Breast epithelium (tissue), 4 donors: ENCODE measurements around the gene SMARCA4. TPM values are rescaled to one million over a fixed set of nuclear protein-coding genes. Genes with fewer than 3 reads are reported as not detected.

Source experiments
- DNase-seq, 2 donors: peaks; one replicate each; pipeline ENCODE4 v3.0.0-alpha.2; 2019; ENCODE audit warnings: low spot score in 2 of 2
- H3K27ac ChIP-seq, 2 donors: fragments of 200-600 bp; sonication (generic) in 1 of 2; one replicate each; pipeline ENCODE4 v1.5.1; 2016 to 2019; ENCODE audit warnings: mild to moderate bottlenecking in 1 of 2
- H3K27me3 ChIP-seq, 2 donors: fragments of 200-600 bp; sonication (generic) in 1 of 2; one replicate each; pipeline versions ENCODE4 v1.5.1 to v1.6.0; 2017 to 2019; ENCODE audit warnings: control low read depth in 1 of 2, mild to moderate bottlenecking in 1 of 2
- H3K36me3 ChIP-seq: fragments of 200-600 bp; one replicate; pipeline ENCODE4 v1.5.1; 2019
- H3K4me1 ChIP-seq, 2 donors: fragments of 200-600 bp; sonication (generic); one replicate each; pipeline ENCODE4 v1.5.1; 2016 to 2019; ENCODE audit warnings: control low read depth in 1 of 2
- H3K4me3 ChIP-seq, 3 donors: fragments of 200-600 bp; sonication (generic); 1 replicate in 2 of 3; 2 replicates in 1 of 3; pipeline ENCODE4 v1.5.1; 2016 to 2019; ENCODE audit warnings: mild to moderate bottlenecking in 3 of 3, moderate library complexity in 2 of 3
- H3K9me3 ChIP-seq, 2 donors: fragments of 200-600 bp; sonication (generic) in 1 of 2; one replicate each; pipeline ENCODE4 v1.5.1; 2016 to 2019; ENCODE audit warnings: control low read depth in 1 of 2
- POLR2A ChIP-seq: fragments of 450-650 bp; IDR thresholded peaks from one replicate; pipeline ENCODE4 v1.6.1; 2016; ENCODE audit warnings: antibody characterized with exemption, mild to moderate bottlenecking, moderate library complexity
- POLR2AphosphoS5 ChIP-seq, 3 donors: sonication (generic); formaldehyde crosslinking; IDR thresholded peaks; one replicate each; pipeline ENCODE4 v1.6.1; 2017; ENCODE audit warnings: antibody characterized with exemption in 3 of 3
- intact Hi-C: fragments of 100-400 bp; cut with DNase I; formaldehyde crosslinking; loops from one replicate; pipeline ENCODE4 v1.15.1; 2023; ENCODE audit warnings: low total_unique reads
- total RNA-seq, 3 donors: library from RNA; depleted of rRNA; stranded (reverse); fragments of >200 nt; gene quantifications; one replicate each; pipeline ENCODE4 v1.1.0, GENCODE V29; 2016
- TF ChIP-seq, protein P1 (sequence below), 3 donors: fragments of 450-650 bp; IDR thresholded peaks; one replicate each; pipeline ENCODE4 v1.5.1; 2016 to 2017; ENCODE audit warnings: antibody characterized with exemption in 3 of 3, mild to moderate bottlenecking in 3 of 3, moderate library complexity in 3 of 3

The SMARCA4 gene
- total RNA-seq, 3 donors from 2014 or later: 36.8 to 78.3 (median 72.4) TPM

- TF ChIP-seq POLR2A (no peak), POLR2AphosphoS5 (IDR thresholded peaks at IDR 0.05) (no peak)
- TF ChIP-seq, protein P1, sequence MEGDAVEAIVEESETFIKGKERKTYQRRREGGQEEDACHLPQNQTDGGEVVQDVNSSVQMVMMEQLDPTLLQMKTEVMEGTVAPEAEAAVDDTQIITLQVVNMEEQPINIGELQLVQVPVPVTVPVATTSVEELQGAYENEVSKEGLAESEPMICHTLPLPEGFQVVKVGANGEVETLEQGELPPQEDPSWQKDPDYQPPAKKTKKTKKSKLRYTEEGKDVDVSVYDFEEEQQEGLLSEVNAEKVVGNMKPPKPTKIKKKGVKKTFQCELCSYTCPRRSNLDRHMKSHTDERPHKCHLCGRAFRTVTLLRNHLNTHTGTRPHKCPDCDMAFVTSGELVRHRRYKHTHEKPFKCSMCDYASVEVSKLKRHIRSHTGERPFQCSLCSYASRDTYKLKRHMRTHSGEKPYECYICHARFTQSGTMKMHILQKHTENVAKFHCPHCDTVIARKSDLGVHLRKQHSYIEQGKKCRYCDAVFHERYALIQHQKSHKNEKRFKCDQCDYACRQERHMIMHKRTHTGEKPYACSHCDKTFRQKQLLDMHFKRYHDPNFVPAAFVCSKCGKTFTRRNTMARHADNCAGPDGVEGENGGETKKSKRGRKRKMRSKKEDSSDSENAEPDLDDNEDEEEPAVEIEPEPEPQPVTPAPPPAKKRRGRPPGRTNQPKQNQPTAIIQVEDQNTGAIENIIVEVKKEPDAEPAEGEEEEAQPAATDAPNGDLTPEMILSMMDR (IDR thresholded peaks at IDR 0.05): no peak
- Histone ChIP-seq H3K36me3 (no peaks in the 10 kb centered on the region), H3K4me1 (no peaks in the 10 kb centered on the region), H3K27ac (no peak overlapping the region), H3K9me3 (no peaks in the 10 kb centered on the region), H3K27me3 (no peaks in the 10 kb centered on the region), H3K4me3 (no peak overlapping the region)
- DNase-seq: no peak
- intact Hi-C loops: no loop called here
These were observed 86.0 kb downstream of the SMARCA4 start for GRCh38 chr19:11046605-11047354.

GRCh38 chr19:11047866-11048265, 87.0 kb downstream of the SMARCA4 start:
- Histone ChIP-seq H3K9me3 (no peaks in the 10 kb centered on the region), H3K4me1 (no peaks in the 10 kb centered on the region), H3K4me3 (no peak overlapping the region), H3K27ac (no peak overlapping the region), H3K36me3 (no peaks in the 10 kb centered on the region), H3K27me3 (no peaks in the 10 kb centered on the region)
- TF ChIP-seq POLR2AphosphoS5 (IDR thresholded peaks at IDR 0.05): no peak
- TF ChIP-seq POLR2A: no peak
- TF ChIP-seq, protein P1 (IDR thresholded peaks at IDR 0.05): no peak
- DNase-seq: no peak
- intact Hi-C loops: no loop called here

DNA sequence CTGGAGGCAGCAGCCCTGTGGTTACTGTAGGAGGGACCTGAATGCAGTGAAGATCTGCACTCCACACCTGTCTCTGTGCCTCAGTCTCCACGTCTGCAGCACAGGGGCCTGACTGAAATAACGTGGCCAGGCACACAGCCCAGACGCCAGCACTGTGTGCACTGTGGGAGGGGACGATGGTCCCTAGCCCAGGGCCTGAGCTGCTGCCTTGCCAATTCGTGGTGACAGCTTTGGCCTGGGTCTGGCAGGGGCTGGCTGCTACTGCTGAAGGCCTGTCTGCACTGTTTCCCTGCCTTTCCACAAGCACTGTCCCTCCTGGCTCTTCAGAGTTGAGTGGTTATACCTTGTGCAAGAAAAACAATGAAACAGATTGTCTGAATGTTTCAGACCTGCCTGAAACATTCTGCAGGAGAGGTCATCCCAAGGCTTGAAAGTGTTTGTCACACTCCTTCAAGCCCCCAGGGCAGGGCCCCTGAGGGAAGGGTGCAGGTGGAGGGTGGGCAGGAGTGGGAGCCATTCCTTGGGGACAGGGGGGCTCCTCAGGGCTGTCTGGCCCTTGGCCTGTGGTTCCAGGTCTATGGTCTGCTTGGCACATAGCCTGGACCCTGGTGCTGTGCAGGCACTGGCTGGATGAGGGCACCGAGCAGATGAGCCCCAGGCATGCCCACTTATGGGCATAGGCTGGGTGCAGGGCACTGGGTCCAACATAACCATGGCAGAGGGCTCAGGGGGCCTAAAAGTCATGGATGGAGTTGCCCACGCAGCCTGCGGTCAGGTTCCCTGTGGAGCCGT, 89.7 kb downstream of the SMARCA4 start:
- H3K27ac ChIP-seq: peak overlapping the region; percentile 69 to 70
- peak in 1 of 2 donors; percentile 40 for DNase-seq
- TF ChIP-seq POLR2A (no peak), POLR2AphosphoS5 (IDR thresholded peaks at IDR 0.05) (no peak)
- TF ChIP-seq, protein P1 (IDR thresholded peaks at IDR 0.05): no peak
- H3K36me3 ChIP-seq: no peaks in the 10 kb centered on the region
- no peaks in the 10 kb centered on the region for H3K4me1 ChIP-seq
- H3K9me3 ChIP-seq: no peaks in the 10 kb centered on the region
- intact Hi-C loops: no loop called here
- no peak overlapping the region for H3K4me3 ChIP-seq
- no peaks in the 10 kb centered on the region for H3K27me3 ChIP-seq

DNA sequence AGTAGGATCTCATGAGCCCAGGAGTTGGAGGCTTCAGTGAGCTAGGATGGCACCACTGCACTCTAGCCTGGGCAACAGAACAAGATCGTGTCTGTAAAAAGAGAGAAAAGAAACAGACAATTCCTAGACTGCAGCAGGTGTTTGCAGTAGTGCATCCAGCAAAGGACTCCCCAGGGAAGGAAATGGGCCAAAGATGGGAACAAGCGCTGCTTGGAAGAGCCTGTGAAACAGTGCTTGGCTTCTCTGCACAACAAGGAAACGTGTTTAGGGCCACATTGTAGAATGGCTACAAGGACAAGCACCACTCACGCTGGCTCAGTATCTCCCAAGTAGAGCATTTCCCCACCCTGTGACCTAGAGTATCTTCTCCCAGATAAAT, 93.0 kb downstream of the SMARCA4 start:
- H3K27ac ChIP-seq: no peak overlapping the region
- DNase-seq: no peak
- H3K27me3 ChIP-seq: no peaks in the 10 kb centered on the region
- H3K36me3 ChIP-seq: no peaks in the 10 kb centered on the region
- no peaks in the 10 kb centered on the region for H3K9me3 ChIP-seq
- intact Hi-C loops: no loop called here
- no peaks in the 10 kb centered on the region for H3K4me1 ChIP-seq
- no peak for TF ChIP-seq POLR2AphosphoS5 (IDR thresholded peaks at IDR 0.05)
- H3K4me3 ChIP-seq: no peak overlapping the region

DNA sequence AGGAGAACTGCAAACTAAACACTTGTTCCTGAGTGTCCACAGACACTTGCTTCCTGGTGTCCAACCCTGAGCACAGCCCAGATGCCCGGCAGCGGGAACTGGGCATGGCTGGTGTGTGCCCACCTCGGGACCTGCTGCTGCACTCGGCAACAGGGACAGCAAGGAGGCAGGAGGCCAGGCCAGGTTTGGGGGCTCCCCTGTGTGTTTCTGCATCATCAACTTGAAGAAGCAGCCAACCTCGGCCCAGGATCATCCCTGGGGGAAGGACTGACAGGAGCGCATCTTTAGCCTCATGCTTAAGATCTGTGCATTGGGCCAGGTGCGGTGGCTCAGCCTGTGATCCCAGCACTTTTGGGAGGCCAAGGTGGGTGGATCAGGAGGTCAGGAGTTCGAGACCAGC, 93.4 kb downstream of the SMARCA4 start:
- Histone ChIP-seq H3K27ac (no peak overlapping the region), H3K27me3 (no peaks in the 10 kb centered on the region), H3K9me3 (no peaks in the 10 kb centered on the region), H3K4me1 (no peaks in the 10 kb centered on the region), H3K4me3 (no peak overlapping the region), H3K36me3 (no peaks in the 10 kb centered on the region)
- no peak for TF ChIP-seq POLR2AphosphoS5 (IDR thresholded peaks at IDR 0.05)
- no peak for TF ChIP-seq POLR2A
- TF ChIP-seq, protein P1 (IDR thresholded peaks at IDR 0.05): no peak
- no peak for DNase-seq
- intact Hi-C loops: no loop called here
